GM23338 (cell line): ENCODE results near the gene FHIT. TPM values are rescaled to one million over a fixed set of nuclear protein-coding genes. Genes with fewer than 3 reads are reported as not detected.

Experiments used
- ATAC-seq: fragments of 200-7000 bp; cut with Tn5 transposase; 3 replicates; pipeline ENCODE4 v1.9.1; 2020
- DNase-seq: peaks from one replicate; pipeline ENCODE4 v3.0.0-alpha.2; 2015; ENCODE audit warnings: low spot score
- H2AFZ ChIP-seq: fragments of 200-600 bp; sonication (generic); 2 replicates; pipeline ENCODE4 v1.8.0; 2016; ENCODE audit warnings: antibody characterized with exemption, mild to moderate bottlenecking, moderate library complexity
- H3F3A ChIP-seq: fragments of 200-600 bp; sonication (generic); replicated peaks from 2 replicates; pipeline ENCODE4 v1.8.0; 2017; ENCODE audit warnings: antibody characterized with exemption, mixed run types, low read depth
- H3K27ac ChIP-seq: fragments of 200-600 bp; sonication (generic); 2 replicates; pipeline ENCODE4 v1.6.1; 2016; ENCODE audit warnings: low read depth
- H3K27me3 ChIP-seq: fragments of 200-600 bp; sonication (generic); 2 replicates; pipeline ENCODE4 v1.8.0; 2016; ENCODE audit warnings: mild to moderate bottlenecking, mixed run types, moderate library complexity; ENCODE audit not compliant: insufficient read depth
- H3K36me3 ChIP-seq: fragments of 200-600 bp; sonication (generic); 2 replicates; pipeline ENCODE4 v1.8.0; 2016; ENCODE audit warnings: mild to moderate bottlenecking; ENCODE audit not compliant: insufficient read depth
- H3K4me1 ChIP-seq: fragments of 200-600 bp; sonication (generic); 2 replicates; pipeline ENCODE4 v1.8.0; 2016; ENCODE audit warnings: mild to moderate bottlenecking, moderate library complexity; ENCODE audit not compliant: insufficient read depth
- H3K4me2 ChIP-seq: fragments of 200-600 bp; sonication (generic); 2 replicates; pipeline ENCODE4 v1.7.1; 2017; ENCODE audit warnings: mixed run types
- H3K4me3 ChIP-seq: fragments of 200-600 bp; sonication (generic); 2 replicates; pipeline ENCODE4 v1.6.1; 2016; ENCODE audit warnings: mixed run types
- H3K79me2 ChIP-seq: fragments of 200-600 bp; sonication (generic); replicated peaks from 2 replicates; pipeline ENCODE4 v1.8.0; 2017; ENCODE audit warnings: mild to moderate bottlenecking; ENCODE audit not compliant: insufficient read depth
- H3K9me2 ChIP-seq: fragments of 200-600 bp; sonication (generic); 2 replicates; pipeline ENCODE4 v1.8.0; 2017; ENCODE audit not compliant: insufficient read depth
- H4K20me1 ChIP-seq: fragments of 200-600 bp; sonication (generic); replicated peaks from 2 replicates; pipeline ENCODE4 v1.8.0; 2017; ENCODE audit warnings: mild to moderate bottlenecking; ENCODE audit not compliant: insufficient read depth
- H3K27ac Mint-ChIP-seq: 2 replicates; pipeline ENCODE4 v1.8.0; 2020; ENCODE audit warnings: inconsistent platforms, mild to moderate bottlenecking, moderate library complexity, mixed read lengths
- H3K27me3 Mint-ChIP-seq: 3 replicates; pipeline ENCODE4 v1.8.0; 2022; ENCODE audit warnings: low read depth, mild to moderate bottlenecking, moderate library complexity, mixed read lengths, inconsistent platforms; ENCODE audit not compliant: insufficient read depth, poor library complexity
- H3K36me3 Mint-ChIP-seq: 3 replicates; pipeline ENCODE4 v1.8.0; 2021; ENCODE audit warnings: low read depth, mild to moderate bottlenecking, inconsistent platforms, moderate library complexity, mixed read lengths
- H3K4me1 Mint-ChIP-seq: 3 replicates; pipeline ENCODE4 v1.8.0; 2020; ENCODE audit warnings: mild to moderate bottlenecking, inconsistent platforms, mixed read lengths
- H3K4me3 Mint-ChIP-seq: 3 replicates; pipeline ENCODE4 v1.8.0; 2021; ENCODE audit warnings: moderate library complexity, mild to moderate bottlenecking, inconsistent platforms, mixed read lengths
- H3K9me3 Mint-ChIP-seq: 3 replicates; pipeline ENCODE4 v1.8.0; 2020; ENCODE audit warnings: moderate library complexity, mild to moderate bottlenecking, inconsistent platforms, mixed read lengths
- CREB1 ChIP-seq: fragments of 250-450 bp; sonication (Bioruptor Pico); IDR thresholded peaks from 2 replicates; pipeline ENCODE4 v1.5.0; 2020; ENCODE audit warnings: low read depth, mild to moderate bottlenecking, moderate library complexity
- CTCF ChIP-seq, 2 experiments: fragments of 200-600 bp in 1 of 2; sonication (generic) in 1 of 2; conservative IDR thresholded peaks; 2 replicates each; pipeline versions ENCODE4 v1.5.1 to v1.6.1; 2016 to 2017; ENCODE audit warnings: antibody characterized with exemption in 2 of 2, low read depth in 2 of 2, mild to moderate bottlenecking in 2 of 2, moderate library complexity in 1 of 2
- ETS1 ChIP-seq: IDR thresholded peaks from 2 replicates; pipeline ENCODE4 v1.6.1; 2016; ENCODE audit warnings: antibody characterized with exemption
- EZH2 ChIP-seq: fragments of 200-600 bp; sonication (generic); IDR thresholded peaks from one replicate; pipeline ENCODE4 v1.8.0; 2017; ENCODE audit warnings: antibody characterized with exemption, mild to moderate bottlenecking, low read depth; ENCODE audit not compliant: unreplicated experiment
- EZH2phosphoT487 ChIP-seq: fragments of 200-600 bp; sonication (generic); IDR thresholded peaks from one replicate; pipeline ENCODE4 v1.8.1; 2018; ENCODE audit warnings: antibody characterized with exemption; ENCODE audit not compliant: unreplicated experiment
- JUNB ChIP-seq: IDR thresholded peaks from one replicate; pipeline ENCODE4 v1.6.1; 2016; ENCODE audit warnings: antibody characterized with exemption; ENCODE audit not compliant: unreplicated experiment
- NANOG ChIP-seq: IDR thresholded peaks from 2 replicates; pipeline ENCODE4 v1.6.1; 2016; ENCODE audit warnings: antibody characterized with exemption, borderline replicate concordance
- POLR2AphosphoS5 ChIP-seq: IDR thresholded peaks from 2 replicates; pipeline ENCODE4 v1.6.1; 2016; ENCODE audit warnings: antibody characterized with exemption, low read depth
- REST ChIP-seq: IDR thresholded peaks from one replicate; pipeline ENCODE4 v1.6.1; 2018; ENCODE audit warnings: antibody characterized with exemption; ENCODE audit not compliant: unreplicated experiment
- STAT1 ChIP-seq: IDR thresholded peaks from one replicate; pipeline ENCODE4 v1.6.1; 2016; ENCODE audit warnings: antibody characterized with exemption; ENCODE audit not compliant: unreplicated experiment
- ZNF114 ChIP-seq: fragments of 250-450 bp; sonication (Bioruptor Pico); IDR thresholded peaks from 2 replicates; pipeline ENCODE4 v1.5.0; 2020; ENCODE audit warnings: mild to moderate bottlenecking, moderate library complexity
- ZNF331 ChIP-seq: fragments of 250-450 bp; sonication (Bioruptor Pico); IDR thresholded peaks from 2 replicates; pipeline ENCODE4 v1.5.0; 2020; ENCODE audit warnings: low read depth, mild to moderate bottlenecking, moderate library complexity
- ZNF462 ChIP-seq: fragments of 250-450 bp; sonication (Bioruptor Pico); IDR thresholded peaks from 2 replicates; pipeline ENCODE4 v1.5.0; 2020; ENCODE audit warnings: mild to moderate bottlenecking, moderate library complexity
- polyA plus RNA-seq: library from polyadenylated mRNA; unstranded; fragments of >200 nt; fragmentation: Nextera tagmentation; extraction: Ambion mirVana; gene quantifications from 2 replicates; pipeline ENCODE4 v1.2.1, GENCODE V29; 2016
- total RNA-seq: library from RNA; depleted of rRNA; stranded (reverse); fragments of >200 nt; shearing (Covaris generic); gene quantifications from 2 replicates; pipeline ENCODE4 v1.2.3, GENCODE V29; 2014

The FHIT gene
- total and polyA plus RNA-seq, 2 experiments from 2014 or later = 3.0 to 8.3 TPM

GRCh38 chr3:59970796-59971195 lies 1280.5 kb downstream of the FHIT start (continued):
- TF ChIP-seq JUNB = no peak
- TF ChIP-seq EZH2phosphoT487 = no peak
- TF ChIP-seq ZNF331 (CRISPR knock-in tag) = no peak
- TF ChIP-seq ETS1 = no peak
- no peak for TF ChIP-seq EZH2
- no peak for TF ChIP-seq ZNF114 (CRISPR knock-in tag)
- TF ChIP-seq STAT1 = no peak
- no peak for TF ChIP-seq CTCF (conservative IDR thresholded peaks at IDR 0.05; ENCODE audit: low read depth in 2 of 2)
- TF ChIP-seq POLR2AphosphoS5 = no peak
- no peak for TF ChIP-seq CREB1 (CRISPR knock-in tag)
- TF ChIP-seq NANOG = no peak

- Histone ChIP-seq H3K27ac (no peak overlapping the region), H3K79me2 (no peaks in the 10 kb centered on the region), H3K27me3 (no peaks in the 10 kb centered on the region), H3K4me2 (no peak overlapping the region), H3K4me3 (no peak overlapping the region), H3K9me2 (no peaks in the 10 kb centered on the region; the same call in 1 of the 2 replicates), H3K4me1 (0 out of 2 replicates have a peak, but pooled peaks cover 7% of the 10 kb centered on the region), H2AFZ (no peak overlapping the region), H4K20me1 (no peaks in the 10 kb centered on the region), H3F3A (no peaks in the 10 kb centered on the region), H3K36me3 (no peaks in the 10 kb centered on the region)
- ATAC-seq (no peak), DNase-seq (no peak)
- Mint-ChIP-seq H3K36me3 (no peaks in the 10 kb centered on the region), H3K9me3 (no peaks in the 10 kb centered on the region), H3K27ac (no peak overlapping the region), H3K4me3 (no peak overlapping the region), H3K4me1 (peaks cover 13% of the 10 kb centered on the region), H3K27me3 (no peaks in the 10 kb centered on the region)
- no peak for TF ChIP-seq CREB1 (CRISPR knock-in tag)
- no peak for TF ChIP-seq EZH2
- no peak for TF ChIP-seq POLR2AphosphoS5
- no peak for TF ChIP-seq EZH2phosphoT487
- no peak for TF ChIP-seq JUNB
- TF ChIP-seq ZNF114 (CRISPR knock-in tag) = no peak
- TF ChIP-seq REST = no peak
- TF ChIP-seq STAT1 = no peak
- TF ChIP-seq ZNF331 (CRISPR knock-in tag) = no peak
- no peak for TF ChIP-seq ZNF462 (CRISPR knock-in tag)
Observed at GRCh38 chr3:59970376-59970775, 1280.9 kb downstream of the FHIT start.
